ENCODE results near the gene MRPL38.

GRCh38 chr17:75899767-75900468 is 4.8 kb downstream of the MRPL38 start:
- TF ChIP-seq, protein P1, sequence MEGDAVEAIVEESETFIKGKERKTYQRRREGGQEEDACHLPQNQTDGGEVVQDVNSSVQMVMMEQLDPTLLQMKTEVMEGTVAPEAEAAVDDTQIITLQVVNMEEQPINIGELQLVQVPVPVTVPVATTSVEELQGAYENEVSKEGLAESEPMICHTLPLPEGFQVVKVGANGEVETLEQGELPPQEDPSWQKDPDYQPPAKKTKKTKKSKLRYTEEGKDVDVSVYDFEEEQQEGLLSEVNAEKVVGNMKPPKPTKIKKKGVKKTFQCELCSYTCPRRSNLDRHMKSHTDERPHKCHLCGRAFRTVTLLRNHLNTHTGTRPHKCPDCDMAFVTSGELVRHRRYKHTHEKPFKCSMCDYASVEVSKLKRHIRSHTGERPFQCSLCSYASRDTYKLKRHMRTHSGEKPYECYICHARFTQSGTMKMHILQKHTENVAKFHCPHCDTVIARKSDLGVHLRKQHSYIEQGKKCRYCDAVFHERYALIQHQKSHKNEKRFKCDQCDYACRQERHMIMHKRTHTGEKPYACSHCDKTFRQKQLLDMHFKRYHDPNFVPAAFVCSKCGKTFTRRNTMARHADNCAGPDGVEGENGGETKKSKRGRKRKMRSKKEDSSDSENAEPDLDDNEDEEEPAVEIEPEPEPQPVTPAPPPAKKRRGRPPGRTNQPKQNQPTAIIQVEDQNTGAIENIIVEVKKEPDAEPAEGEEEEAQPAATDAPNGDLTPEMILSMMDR (conservative IDR thresholded peaks at IDR 0.05) = no peak
- TF ChIP-seq ZFX (IDR thresholded peaks at IDR 0.05) = no peak
